ENCODE data around the gene SLC12A7. TPM values are rescaled to one million over a fixed set of nuclear protein-coding genes. Genes with fewer than 3 reads are reported as not detected.

SLC12A7 gene
- total and polyA plus RNA-seq, 7 experiments from 2014 or later = 6.4 to 101 (median 61.9) TPM

DNA sequence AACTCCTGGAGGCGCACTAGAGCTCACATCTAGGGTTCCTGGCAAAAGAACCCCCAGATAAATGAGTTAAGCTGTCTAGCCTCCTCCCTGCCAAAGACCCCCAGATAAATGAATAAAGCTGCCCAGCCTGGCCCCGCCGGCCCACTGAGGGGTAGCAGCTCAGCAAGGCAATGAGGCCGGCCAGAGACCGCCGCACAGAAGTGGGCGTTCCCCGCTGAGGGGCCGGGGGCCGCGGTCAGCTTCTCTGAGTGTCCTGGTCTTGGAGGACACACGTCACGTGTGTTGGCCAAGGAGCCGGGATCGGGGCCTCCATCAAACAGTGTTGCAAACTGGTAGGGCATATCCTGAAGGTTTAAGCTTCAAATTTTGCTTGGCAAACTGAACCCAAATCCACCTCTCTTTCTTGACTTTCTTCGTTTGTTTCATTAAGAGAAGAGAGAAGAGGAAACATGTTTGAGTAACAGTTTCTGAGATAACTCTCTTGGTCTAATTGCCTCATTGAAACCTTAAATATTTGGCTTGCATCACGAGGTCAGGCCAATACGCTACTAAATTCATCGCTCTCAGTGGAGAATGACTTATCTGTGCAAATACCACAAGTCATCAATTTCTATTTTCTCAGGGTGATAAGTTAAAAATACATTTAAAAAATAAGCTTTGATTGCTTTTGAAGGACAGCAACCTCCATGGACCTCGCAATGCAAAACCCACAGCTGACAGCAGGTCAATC, 11.7 kb upstream of the SLC12A7 start:
- POLR2A ChIA-PET = no interaction called here
- Mint-ChIP-seq H3K4me1 (peaks cover 0 to 5% (median 0%) of the 10 kb centered on the region in 7 donors), H3K4me3 (no peak overlapping the region), H3K27me3 (peaks cover 0 to 18% (median under 1%) of the 10 kb centered on the region in 5 donors), H3K27ac (no peak overlapping the region), H3K9me3 (no peaks in the 10 kb centered on the region), H3K36me3 (peaks cover 0 to 3% (median 0%) of the 10 kb centered on the region in 5 donors)
- no peaks in the 10 kb centered on the region for H3K27me3 ChIP-seq (ENCODE audit: control insufficient read depth in 2 of 2, insufficient read depth in 2 of 2, low read length in 2 of 2)
- intact Hi-C loops (cut with micrococcal nuclease) = no loop called here
- no peaks in the 10 kb centered on the region for H3K9me3 ChIP-seq (ENCODE audit: control insufficient read depth in 2 of 3, low read length in 3 of 3)
- no peaks in the 10 kb centered on the region for H3K4me1 ChIP-seq (ENCODE audit: control insufficient read depth in 2 of 2, insufficient read depth in 2 of 2, low read length in 2 of 2)
- no peak overlapping the region for H3K27ac ChIP-seq (ENCODE audit: low read depth, low read length)
- no peaks in the 10 kb centered on the region for H3K36me3 ChIP-seq (ENCODE audit: control insufficient read depth in 2 of 3, insufficient read depth in 3 of 3, low read length in 3 of 3)
- no peak overlapping the region for H3K4me3 ChIP-seq (ENCODE audit: low read length)
- DNase-seq (no peak), ATAC-seq (no peak)
- CTCF ChIA-PET = interaction anchor here (0.9 kb wide), 1 partner anchor 12 kb away, joined by 3 read pairs; no protein-coding TSS in a partner anchor

GRCh38 chr5:1122511-1123294, 10.8 kb upstream of the SLC12A7 start:
- DNase-seq (no peak), ATAC-seq (no peak)
- H3K4me3 ChIP-seq (ENCODE audit: low read length) = no peak overlapping the region
- ChIA-PET POLR2A (no interaction called here), CTCF (no interaction called here)
- no peaks in the 10 kb centered on the region for H3K27me3 ChIP-seq (ENCODE audit: control insufficient read depth in 2 of 2, insufficient read depth in 2 of 2, low read length in 2 of 2)
- H3K4me1 ChIP-seq (ENCODE audit: control insufficient read depth in 2 of 2, insufficient read depth in 2 of 2, low read length in 2 of 2) = no peaks in the 10 kb centered on the region
- no peaks in the 10 kb centered on the region for H3K36me3 ChIP-seq (ENCODE audit: control insufficient read depth in 2 of 3, insufficient read depth in 3 of 3, low read length in 3 of 3)
- H3K27ac Mint-ChIP-seq = no peak overlapping the region
- H3K36me3 Mint-ChIP-seq = peaks cover 0 to 3% (median 0%) of the 10 kb centered on the region in 5 donors
- H3K27ac ChIP-seq (ENCODE audit: low read depth, low read length) = no peak overlapping the region
- peaks cover 0 to 17% (median 0%) of the 10 kb centered on the region in 5 donors for H3K27me3 Mint-ChIP-seq
- H3K4me1 Mint-ChIP-seq = peaks cover 0 to 8% (median 4%) of the 10 kb centered on the region in 7 donors
- H3K4me3 Mint-ChIP-seq = no peak overlapping the region
- intact Hi-C loops (cut with micrococcal nuclease) = no loop called here
- no peaks in the 10 kb centered on the region for H3K9me3 ChIP-seq (ENCODE audit: control insufficient read depth in 2 of 3, low read length in 3 of 3)
- H3K9me3 Mint-ChIP-seq = no peaks in the 10 kb centered on the region

- POLR2A ChIA-PET = no interaction called here
- no peak overlapping the region for H3K4me3 Mint-ChIP-seq
- no peaks in the 10 kb centered on the region for H3K9me3 Mint-ChIP-seq
- no peak for DNase-seq
- H3K4me3 ChIP-seq (ENCODE audit: low read length) = no peak overlapping the region
- H3K27ac ChIP-seq (ENCODE audit: low read depth, low read length) = no peak overlapping the region
- CTCF ChIA-PET = no interaction called here
- intact Hi-C loops (cut with micrococcal nuclease) = no loop called here
- no peaks in the 10 kb centered on the region for H3K4me1 ChIP-seq (ENCODE audit: control insufficient read depth in 2 of 2, insufficient read depth in 2 of 2, low read length in 2 of 2)
- no peak overlapping the region for H3K27ac Mint-ChIP-seq
- H3K9me3 ChIP-seq (ENCODE audit: control insufficient read depth in 2 of 3, low read length in 3 of 3) = no peaks in the 10 kb centered on the region
- H3K36me3 Mint-ChIP-seq = peaks cover 0 to 3% (median 0%) of the 10 kb centered on the region in 5 donors
- peaks cover 0 to 19% (median 0%) of the 10 kb centered on the region in 5 donors for H3K27me3 Mint-ChIP-seq
- no peaks in the 10 kb centered on the region for H3K36me3 ChIP-seq (ENCODE audit: control insufficient read depth in 2 of 3, insufficient read depth in 3 of 3, low read length in 3 of 3)
- no peaks in the 10 kb centered on the region for H3K27me3 ChIP-seq (ENCODE audit: control insufficient read depth in 2 of 2, insufficient read depth in 2 of 2, low read length in 2 of 2)
- H3K4me1 Mint-ChIP-seq = peaks cover 0 to 8% (median 4%) of the 10 kb centered on the region in 7 donors
- ATAC-seq = no peak
Observed at GRCh38 chr5:1121891-1122290, 10.0 kb upstream of the SLC12A7 start.

DNA sequence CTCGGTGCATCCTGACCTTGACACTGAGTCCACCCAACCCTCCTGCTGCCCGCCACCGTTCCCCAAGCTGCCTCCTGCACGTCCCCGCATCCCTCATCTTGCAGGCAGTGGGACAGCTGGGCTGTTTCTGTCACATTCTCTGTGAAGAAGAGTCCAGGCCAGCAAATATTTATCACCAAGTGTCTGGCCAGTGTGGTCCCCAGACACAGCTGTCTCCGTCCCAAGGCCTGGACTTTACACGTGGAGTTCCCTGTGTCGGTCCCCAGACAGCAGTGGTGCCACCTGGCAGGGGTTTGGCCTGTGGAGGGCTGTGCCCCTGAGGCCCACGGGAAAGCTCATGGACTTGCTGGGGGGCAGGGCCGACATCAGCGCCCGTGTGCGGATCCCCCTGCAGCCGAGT, 9.2 kb upstream of the SLC12A7 start:
- H3K36me3 ChIP-seq (ENCODE audit: control insufficient read depth in 2 of 3, insufficient read depth in 3 of 3, low read length in 3 of 3) = no peaks in the 10 kb centered on the region
- Mint-ChIP-seq H3K9me3 (no peaks in the 10 kb centered on the region), H3K36me3 (peaks cover 0 to 3% (median 0%) of the 10 kb centered on the region in 5 donors), H3K27ac (no peak overlapping the region), H3K4me1 (peaks cover 0 to 8% (median 4%) of the 10 kb centered on the region in 7 donors), H3K4me3 (no peak overlapping the region), H3K27me3 (peaks cover 0 to 15% (median 0%) of the 10 kb centered on the region in 5 donors)
- no peaks in the 10 kb centered on the region for H3K9me3 ChIP-seq (ENCODE audit: control insufficient read depth in 2 of 3, low read length in 3 of 3)
- ChIA-PET POLR2A (no interaction called here), CTCF (no interaction called here)
- H3K4me1 ChIP-seq (ENCODE audit: control insufficient read depth in 2 of 2, insufficient read depth in 2 of 2, low read length in 2 of 2) = no peaks in the 10 kb centered on the region
- no peaks in the 10 kb centered on the region for H3K27me3 ChIP-seq (ENCODE audit: control insufficient read depth in 2 of 2, insufficient read depth in 2 of 2, low read length in 2 of 2)
- DNase-seq (no peak), ATAC-seq (no peak)
- no peak overlapping the region for H3K4me3 ChIP-seq (ENCODE audit: low read length)
- H3K27ac ChIP-seq (ENCODE audit: low read depth, low read length) = no peak overlapping the region
- intact Hi-C loops (cut with micrococcal nuclease) = no loop called here

- H3K27ac Mint-ChIP-seq = no peak overlapping the region
- no peaks in the 10 kb centered on the region for H3K9me3 ChIP-seq (ENCODE audit: control insufficient read depth in 2 of 3, low read length in 3 of 3)
- H3K4me3 ChIP-seq (ENCODE audit: low read length) = no peak overlapping the region
- intact Hi-C loops (cut with micrococcal nuclease) = no loop called here
- no peaks in the 10 kb centered on the region for H3K27me3 ChIP-seq (ENCODE audit: control insufficient read depth in 2 of 2, insufficient read depth in 2 of 2, low read length in 2 of 2)
- no peak overlapping the region for H3K4me3 Mint-ChIP-seq
- H3K27me3 Mint-ChIP-seq = peaks cover 0 to 15% (median 0%) of the 10 kb centered on the region in 5 donors
- DNase-seq (no peak), ATAC-seq (no peak)
- H3K9me3 Mint-ChIP-seq = no peaks in the 10 kb centered on the region
- H3K4me1 ChIP-seq (ENCODE audit: control insufficient read depth in 2 of 2, insufficient read depth in 2 of 2, low read length in 2 of 2) = no peaks in the 10 kb centered on the region
- H3K36me3 Mint-ChIP-seq = peaks cover 0 to 3% (median 0%) of the 10 kb centered on the region in 5 donors
- peaks cover 0 to 8% (median 4%) of the 10 kb centered on the region in 7 donors for H3K4me1 Mint-ChIP-seq
- no peak overlapping the region for H3K27ac ChIP-seq (ENCODE audit: low read depth, low read length)
- no peaks in the 10 kb centered on the region for H3K36me3 ChIP-seq (ENCODE audit: control insufficient read depth in 2 of 3, insufficient read depth in 3 of 3, low read length in 3 of 3)
- POLR2A ChIA-PET = no interaction called here
- CTCF ChIA-PET = no interaction called here
Observed at GRCh38 chr5:1120236-1120999, 8.6 kb upstream of the SLC12A7 start.

GRCh38 chr5:1119312-1119831, 7.5 kb upstream of the SLC12A7 start:
- POLR2A ChIA-PET = no interaction called here

More at GRCh38 chr5:1119312-1119831, 7.5 kb upstream of the SLC12A7 start:
- no peak overlapping the region for H3K27ac ChIP-seq (ENCODE audit: low read depth, low read length)
- Mint-ChIP-seq H3K27me3 (peaks cover 0 to 8% (median 0%) of the 10 kb centered on the region in 5 donors), H3K4me3 (no peak overlapping the region), H3K36me3 (peaks cover 0 to 3% (median 0%) of the 10 kb centered on the region in 5 donors), H3K27ac (no peak overlapping the region), H3K4me1 (peaks cover 0 to 8% (median 3%) of the 10 kb centered on the region in 7 donors), H3K9me3 (no peaks in the 10 kb centered on the region)
- no peaks in the 10 kb centered on the region for H3K27me3 ChIP-seq (ENCODE audit: control insufficient read depth in 2 of 2, insufficient read depth in 2 of 2, low read length in 2 of 2)
- CTCF ChIA-PET = no interaction called here
- intact Hi-C loops (cut with micrococcal nuclease) = no loop called here
- no peak overlapping the region for H3K4me3 ChIP-seq (ENCODE audit: low read length)
- DNase-seq (no peak), ATAC-seq (no peak)
- H3K4me1 ChIP-seq (ENCODE audit: control insufficient read depth in 2 of 2, insufficient read depth in 2 of 2, low read length in 2 of 2) = no peaks in the 10 kb centered on the region
- no peaks in the 10 kb centered on the region for H3K36me3 ChIP-seq (ENCODE audit: control insufficient read depth in 2 of 3, insufficient read depth in 3 of 3, low read length in 3 of 3)
- no peaks in the 10 kb centered on the region for H3K9me3 ChIP-seq (ENCODE audit: control insufficient read depth in 2 of 3, low read length in 3 of 3)
